CD4-positive, alpha-beta T cell treated with Interferon gamma for 1 hour (primary cell): ENCODE measurements around the gene NUDT2.

Experiments used
- DNase-seq: peaks from one replicate; pipeline ENCODE4 v3.0.0-alpha.2; 2020

NUDT2 gene

DNA sequence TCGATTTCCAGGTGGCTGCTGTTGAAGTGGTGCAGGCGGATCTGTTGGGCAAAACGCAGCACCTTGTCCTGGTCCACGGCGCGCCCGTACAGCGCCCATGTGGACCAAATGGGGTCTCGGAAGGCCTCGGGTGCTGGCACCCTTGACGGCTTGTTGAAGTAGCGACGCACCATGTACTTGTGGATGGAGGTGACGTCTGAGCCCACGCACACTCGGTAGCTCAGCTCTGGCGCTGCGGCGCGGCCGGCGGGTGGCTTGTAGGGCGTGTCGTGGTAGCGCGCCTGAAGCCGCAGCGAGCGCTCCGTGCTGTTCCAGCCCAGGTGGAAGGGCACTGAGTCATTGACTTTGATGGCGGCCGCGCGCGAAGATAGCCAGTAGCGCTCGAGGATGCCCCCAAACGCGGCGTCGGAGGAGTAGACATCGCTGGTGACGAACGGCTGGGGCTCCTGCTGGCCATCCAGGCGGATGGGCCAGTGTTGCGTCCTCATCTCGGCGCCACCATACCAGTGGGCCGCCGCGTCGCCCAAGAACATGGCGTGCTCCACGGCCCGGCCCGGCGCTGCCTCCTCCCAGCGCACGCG, 42.6 kb downstream of the NUDT2 start:
- DNase-seq = no peak

DNA sequence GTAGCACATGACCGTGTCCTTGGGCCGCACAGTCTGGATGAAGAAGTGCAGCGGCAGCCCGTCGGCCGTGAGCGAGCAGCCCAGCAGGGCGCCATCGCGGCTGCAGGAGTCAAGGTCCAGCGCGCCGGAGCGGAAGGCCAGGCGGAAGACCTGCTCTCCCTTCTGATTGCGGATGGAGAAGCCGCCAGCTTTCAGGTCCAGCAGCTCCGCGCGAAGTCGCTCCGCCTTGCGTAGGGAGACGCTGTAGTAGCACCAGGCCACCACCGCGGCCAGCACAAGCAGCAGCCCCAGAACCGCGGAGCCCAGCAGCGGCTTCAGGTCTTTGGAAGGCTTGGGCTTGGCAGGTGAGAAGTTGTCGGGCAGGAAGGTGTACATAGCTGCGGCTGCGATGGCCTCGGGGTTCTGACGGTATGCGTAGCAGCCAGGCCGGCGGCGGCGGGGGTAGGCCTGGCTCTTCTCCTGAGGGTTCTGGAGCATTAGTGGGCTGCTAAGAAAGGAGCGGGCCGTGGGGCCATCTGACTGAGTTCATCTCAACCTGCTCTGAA, 43.2 kb downstream of the NUDT2 start:
- DNase-seq = no peak

DNA sequence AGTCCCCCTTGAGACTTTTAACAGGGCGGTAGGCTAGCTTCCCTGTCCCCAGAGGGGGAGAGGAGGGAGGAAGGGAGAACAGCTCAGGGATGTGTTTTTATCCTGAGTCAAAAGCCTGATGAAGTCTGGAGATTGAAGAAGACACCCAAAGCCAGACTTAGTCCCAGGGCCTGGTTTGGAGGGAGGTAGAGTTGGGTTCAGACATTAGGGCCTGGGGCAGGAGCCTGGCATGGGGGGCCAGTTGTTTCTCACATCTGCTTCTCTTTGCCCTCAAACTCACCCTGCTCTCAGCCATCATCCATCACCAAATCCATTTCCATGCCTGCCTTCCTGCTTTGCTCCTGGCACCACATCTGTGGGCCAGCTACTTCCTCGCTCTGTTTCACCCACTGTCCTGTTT, 44.4 kb downstream of the NUDT2 start:
- no peak for DNase-seq

DNA sequence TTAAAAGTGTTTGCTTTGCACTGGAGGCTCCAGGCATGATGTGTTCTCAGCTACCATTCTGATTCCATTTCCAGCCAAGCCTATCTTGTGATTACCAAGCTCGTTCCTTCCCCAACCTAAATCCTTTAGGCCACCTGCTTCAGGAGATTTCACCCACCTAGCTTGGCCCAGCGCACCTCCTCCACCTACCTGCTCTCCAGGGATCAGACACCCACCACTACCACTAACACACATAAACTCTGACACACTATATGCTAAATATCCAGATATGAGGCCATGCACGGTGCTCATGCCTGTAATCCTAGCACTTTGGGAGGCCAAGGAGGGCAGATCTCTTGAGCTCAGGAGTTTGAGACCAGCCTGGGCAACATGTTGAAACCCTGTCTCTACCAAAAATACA, 45.0 kb downstream of the NUDT2 start:
- no peak for DNase-seq

DNA sequence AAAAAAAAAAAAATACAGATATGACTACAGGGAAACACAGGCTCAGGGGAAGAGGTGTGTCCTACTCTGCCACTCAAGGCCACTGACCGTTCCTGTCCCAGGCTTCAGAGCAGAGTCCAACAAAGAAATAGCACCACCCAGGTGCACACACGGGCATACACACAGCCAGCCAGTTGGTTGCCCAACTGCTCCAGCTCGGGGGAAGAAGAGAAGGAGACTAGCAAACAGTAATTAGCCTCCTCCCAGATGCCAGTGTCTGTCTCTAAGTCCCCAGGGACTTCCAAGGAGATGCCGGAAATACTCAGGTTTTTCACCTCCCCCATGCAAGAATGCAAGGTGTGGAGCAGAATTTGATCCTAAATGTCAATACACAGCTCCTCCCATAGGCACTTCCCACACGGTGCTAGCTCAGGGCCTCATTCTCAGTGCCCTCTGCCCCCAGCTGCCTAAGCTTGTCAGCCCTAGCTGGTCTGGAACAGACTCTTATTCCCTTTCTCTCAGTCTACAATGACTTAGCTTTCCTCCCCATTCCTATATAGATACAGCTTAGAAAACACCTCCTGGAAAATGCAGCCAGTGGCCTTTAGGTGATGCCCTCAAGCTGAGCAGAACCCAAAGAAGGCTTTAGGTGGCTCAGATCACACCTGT, 45.7 kb downstream of the NUDT2 start:
- no peak for DNase-seq

DNA sequence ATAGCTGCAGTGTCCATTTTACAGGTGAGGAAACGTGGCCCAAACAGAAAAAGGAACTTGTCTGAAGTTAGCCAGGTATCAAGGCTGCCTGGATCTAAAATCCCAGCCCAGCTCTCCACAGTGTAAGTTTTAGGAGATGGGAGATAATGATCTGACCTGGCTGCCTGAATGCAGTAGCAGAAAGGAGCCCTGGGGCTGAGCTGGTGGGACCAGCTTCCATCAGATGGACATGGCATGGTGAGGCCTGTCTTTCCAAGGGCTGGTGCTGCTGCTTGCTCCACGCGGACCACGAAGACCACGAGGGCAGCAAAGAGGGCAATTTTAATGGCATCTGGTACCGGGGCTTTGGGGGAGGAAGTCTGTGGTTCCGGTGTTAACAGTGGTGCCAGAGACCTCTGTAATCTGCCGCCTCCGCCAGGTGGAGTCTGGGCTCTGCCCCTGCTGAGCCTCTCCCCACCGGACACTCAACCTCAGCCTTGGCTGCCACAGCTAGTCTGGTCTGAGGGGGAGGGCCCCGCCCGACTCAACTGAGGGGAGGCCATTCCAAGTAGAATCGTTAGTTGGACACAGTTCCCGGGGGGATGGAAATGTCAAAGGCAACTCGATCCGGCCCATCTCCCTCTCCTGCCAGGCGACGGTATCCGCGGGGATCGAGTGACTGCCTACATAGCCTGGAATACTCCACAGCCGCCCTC, 46.7 kb downstream of the NUDT2 start:
- peak; percentile 61 for DNase-seq

DNA sequence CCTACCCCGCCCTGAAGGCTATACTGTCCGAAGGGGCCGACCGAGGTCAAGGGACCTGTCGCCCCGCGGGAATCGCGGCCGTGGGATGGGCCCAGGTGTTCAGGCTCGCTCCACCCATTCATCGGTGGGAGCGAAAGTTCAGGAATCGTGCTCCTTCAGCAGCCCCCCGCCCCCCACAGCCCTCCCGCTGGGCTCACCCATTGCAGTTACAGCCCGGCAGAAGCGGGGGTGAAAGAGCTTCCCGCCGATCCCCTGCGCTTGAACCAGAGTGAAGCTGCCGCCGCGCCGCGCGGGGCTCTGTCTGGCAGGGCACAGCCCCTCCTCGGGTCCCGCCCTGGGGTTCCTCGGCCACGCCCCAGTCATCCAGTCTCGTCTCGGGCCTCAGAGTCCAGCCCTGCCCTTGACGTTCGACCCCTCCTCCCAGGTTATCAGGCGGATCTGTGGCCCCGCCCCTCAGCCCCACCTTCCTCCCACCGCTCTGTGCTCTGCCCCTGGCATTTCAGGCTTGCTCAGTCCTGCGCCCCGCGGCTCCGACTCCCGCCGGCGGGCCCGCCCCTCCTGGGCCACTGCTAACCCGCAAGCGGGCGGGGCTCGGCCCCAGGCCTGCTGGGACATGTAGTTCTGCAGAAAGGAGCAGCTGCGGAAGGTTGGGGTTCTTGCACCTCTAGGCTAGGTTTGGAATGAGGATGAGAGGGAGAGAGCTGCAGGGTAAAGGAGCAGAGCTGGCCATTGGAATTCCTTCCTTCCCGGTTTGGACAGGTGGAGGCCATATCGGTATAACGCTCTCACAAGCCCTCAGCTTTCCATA, 47.4 kb downstream of the NUDT2 start, which contains the start of gene MYORG:
TSS of gene MYORG (minus strand) at position 303 of the 808 bp plus-strand sequence. CDS start 3,955 bp downstream, outside the sequence.
- peak; percentile 98 for DNase-seq

DNA sequence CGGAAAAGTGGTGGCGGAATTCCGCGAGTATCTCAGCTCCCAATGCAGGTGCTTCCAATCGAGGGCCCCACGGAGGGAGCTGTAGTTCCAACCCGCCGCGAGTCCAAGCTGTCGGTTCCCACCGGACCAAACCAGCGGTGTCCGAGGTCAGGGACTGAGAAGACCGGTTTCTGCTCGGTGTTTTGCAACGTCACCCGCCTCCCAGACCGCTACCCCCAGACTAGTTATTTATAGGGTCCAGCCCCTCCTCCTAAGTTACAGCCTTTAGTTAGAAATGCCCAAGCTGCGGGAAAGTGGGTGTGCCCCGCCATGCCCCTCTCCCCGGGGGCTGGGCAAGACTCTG, 48.0 kb downstream of the NUDT2 start:
- DNase-seq = no peak

DNA sequence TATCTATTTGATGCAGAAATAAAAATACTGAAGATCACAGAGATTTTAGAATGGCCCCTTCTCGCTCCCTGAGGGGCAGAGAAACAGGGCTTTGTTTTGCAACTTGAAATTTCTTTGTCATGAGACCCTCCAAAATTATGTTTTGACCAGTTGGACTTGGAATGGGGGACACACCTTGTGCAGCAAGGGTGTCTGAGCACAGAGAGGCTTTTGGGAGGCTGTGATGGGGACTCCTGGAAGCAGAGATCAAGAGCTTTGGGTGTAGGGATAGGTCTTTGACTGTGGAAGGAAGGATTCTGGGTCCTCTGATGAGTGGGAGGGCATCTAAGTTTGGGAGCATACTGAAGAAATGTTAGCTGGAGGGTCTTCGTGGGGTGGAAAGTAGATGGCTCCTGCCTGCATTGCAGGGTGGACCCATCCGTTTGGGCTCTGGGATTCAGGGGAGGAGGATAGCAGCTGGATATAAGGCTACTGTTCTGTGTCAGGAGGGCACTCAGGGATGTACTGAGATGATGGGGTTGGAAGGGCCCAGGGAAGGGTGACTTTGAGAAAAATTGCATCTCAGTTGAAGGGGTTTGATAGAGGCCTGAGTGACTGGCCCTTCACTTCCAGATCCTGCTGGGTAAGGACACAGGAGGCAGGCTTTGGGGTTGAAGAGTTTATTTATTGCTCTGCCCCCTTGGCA, 49.1 kb downstream of the NUDT2 start:
- no peak for DNase-seq

DNA sequence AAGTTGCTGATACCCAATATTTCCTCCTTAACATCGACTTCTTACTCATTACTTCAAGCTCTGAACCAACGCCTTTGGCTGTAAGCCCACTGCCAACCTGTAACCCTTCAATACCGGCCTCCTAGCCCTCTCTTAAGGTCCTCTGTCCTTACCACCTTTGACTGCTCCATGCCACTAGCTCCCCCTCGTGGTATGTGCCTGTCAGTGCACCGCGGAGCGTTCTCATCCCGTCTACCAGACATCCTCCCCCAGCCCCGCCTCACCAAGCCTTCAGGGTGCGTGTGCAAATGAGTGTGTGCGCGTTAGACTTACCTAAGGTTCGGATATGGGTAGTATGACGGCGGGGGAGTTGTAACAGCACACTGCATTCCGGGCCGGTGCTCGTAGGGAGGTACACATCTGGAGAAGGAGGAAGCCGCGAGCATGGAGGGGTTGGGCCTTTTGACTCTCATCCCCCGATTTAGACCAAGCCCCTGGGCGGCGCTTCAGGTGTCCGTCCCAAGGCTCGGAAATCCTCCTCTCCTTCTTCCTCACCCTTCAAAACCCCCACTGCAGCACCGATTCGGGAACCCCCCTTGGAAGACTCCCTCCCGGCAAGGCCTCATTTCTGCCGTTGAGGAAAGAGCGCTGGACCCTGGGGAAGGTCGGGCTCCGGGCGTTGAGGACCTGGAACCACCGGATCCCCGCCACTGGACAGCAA, 50.1 kb downstream of the NUDT2 start:
- DNase-seq = peak; percentile 88

DNA sequence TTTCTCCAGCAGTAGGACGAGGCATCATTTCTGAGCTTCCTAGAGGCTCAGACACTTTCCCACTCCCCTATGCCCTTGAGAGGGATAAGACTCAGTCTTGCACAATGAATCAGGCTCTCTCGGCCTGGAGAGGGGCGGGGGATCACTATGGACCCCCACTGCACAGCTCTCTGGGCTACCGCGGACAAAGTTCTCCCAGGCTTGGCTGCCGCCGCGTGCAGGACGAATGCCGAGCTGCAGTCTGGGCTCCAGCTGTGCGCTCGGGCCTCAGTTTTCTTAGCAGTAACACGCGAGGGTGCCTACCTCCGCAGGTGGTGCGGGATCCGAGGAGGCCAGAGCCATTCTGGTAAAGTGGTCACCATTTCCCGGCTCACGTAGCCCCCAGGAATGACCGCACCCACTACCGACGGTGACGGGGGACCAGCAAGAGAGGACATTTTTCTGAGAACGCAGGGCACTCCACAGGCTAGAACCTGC, 50.7 kb downstream of the NUDT2 start:
- no peak for DNase-seq

DNA sequence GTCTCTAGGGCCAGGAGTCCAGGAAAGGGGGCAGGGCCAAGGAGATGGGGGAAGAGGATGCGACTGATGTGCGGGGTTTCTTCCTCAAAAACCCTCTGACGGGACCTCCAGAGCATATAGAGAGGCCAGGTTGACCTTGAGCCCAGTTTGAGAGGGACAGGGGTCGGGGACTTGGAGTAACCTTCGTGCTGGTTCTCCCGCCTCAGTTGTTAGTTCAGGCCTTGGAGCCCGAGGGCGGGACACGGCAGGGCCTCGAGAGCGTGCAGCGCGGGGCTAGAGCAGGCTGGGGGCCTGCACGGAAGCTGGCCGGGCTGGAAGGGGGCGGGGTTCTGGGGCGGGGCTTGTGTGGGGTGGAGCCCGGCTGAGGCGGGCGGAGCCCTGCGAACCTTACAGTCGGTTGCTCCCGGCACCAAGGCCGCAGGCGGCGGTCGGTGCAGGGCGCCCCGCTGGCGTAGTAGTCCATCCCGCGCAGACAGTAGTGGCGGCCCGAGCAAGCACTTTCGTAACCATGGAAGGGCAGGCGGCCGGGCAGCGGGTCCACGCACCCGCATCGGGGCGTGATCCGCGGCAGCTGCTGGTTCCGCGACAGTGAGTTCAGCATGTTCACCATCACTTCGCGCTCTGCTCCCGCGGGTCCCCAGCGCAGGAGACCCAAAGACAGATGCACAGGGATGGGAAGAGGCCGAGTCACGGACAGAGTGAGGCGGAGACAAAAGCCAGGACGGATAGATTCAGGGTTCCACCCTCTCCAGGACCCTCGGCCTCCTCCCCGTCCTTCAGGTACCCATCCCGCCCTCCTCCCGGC, 51.3 kb downstream of the NUDT2 start:
- peak; percentile 78 for DNase-seq

DNA sequence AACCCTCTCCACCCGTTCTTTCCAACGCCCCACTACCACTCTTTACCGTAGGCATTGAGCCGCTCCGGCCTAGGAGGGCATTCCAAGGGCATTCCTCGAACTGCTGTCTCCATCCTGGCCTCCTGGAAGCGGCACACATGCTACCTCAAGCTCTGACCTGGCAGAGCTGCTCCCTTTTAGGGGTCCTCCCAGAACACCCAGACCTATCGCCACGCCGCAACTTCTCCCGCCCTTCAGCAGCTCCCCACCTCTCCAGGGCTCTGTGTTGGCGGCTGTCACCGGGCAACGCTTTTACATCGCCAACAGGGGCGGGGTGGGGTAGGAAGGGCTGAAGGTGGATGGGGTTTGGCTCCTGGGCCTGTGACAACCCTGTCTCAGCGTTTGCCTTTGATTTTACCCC, 52.0 kb downstream of the NUDT2 start:
- peak; percentile 19 for DNase-seq

DNA sequence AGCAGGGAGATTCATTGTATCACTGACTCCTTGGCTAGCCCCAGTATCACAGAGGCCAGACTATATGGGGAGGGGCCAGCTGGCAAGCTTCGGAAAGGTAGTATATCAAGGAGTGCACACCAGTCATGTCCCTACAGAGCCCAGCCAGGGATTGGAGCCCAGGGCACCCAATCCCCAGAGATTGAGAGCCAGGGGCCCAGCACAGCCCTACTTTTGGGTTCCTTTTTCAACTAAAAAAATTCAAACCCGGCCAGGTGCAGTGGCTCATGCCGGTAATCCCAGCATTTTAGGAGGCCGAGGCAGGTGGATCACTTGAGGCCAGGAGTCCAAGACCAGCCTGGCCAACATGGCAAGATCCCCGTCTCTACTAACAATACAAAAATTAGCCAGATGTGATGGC, 52.7 kb downstream of the NUDT2 start:
- DNase-seq = no peak

DNA sequence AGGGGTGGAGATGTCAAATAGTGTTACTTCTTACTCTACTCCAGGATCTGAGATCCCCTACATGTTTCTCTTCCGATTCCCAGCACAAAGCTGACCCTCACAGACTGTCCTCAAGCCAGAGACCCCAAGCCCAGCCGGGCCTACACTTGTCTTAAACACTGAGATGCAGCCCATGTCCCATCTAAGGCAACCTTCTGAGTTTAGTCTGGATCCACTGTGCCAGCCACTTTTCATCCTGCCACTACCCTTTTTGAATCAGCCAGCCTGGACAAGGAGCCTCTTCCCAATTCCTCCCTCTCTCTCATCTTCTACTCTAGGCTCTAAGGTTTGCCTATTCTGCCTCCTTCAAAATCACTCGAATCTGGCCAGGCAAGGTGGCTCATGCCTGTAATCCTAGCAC, 53.5 kb downstream of the NUDT2 start:
- DNase-seq = no peak

DNA sequence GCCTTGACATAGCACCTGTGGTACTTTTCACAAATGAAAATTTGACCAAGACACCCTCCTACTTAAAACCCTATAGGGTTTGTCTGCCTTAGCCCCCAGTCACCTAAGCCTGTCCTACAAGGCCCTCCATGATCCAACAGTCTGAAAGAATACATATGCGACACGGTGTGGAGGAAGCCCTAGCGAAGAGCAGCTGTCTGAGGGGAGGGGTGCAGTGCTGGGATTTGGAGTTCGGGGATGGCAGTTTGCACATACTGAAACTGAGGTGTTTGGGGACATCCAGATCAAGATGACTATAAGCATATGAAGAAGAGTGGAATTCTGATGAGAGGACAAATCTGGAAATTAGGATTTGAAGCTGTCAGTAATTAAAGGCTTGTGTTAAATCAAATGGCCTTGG, 54.5 kb downstream of the NUDT2 start:
- DNase-seq = no peak

DNA sequence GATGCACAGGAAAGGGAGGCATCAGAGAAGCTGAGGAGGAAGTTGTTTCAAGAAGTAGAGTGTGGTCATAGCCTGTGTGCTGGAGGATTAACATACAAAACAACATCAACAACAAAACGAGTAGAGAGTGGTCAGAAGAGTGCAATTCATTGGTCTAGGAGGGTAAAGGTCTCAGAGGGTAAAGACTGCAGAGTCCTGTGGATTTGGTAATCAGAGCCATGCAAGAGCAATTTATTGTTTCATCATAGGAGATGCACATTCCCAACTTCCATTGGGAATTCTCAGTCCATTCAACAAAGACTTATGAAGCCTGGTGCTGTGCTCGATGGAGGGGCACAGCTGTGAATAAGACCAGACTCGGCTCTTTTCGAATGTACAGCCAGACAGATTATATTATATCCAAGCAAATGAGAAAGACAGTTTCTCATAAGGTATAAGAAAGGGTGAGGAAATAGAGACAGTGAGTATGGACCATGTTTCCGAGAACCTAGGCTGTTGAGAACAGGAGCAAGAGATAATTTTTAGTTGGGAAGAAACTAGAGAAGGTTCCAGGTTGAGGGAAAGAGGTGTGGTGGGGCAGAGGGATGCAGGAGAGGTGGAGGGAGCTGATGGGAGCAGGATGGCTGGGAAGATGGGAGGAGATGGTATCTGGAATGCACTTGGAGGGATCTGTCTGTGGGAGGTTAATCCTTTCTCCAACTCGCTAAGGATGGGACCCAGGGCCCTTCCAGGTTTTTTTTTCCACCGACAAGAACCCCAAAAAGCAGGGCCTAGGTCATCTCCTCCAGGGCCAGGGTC, 55.2 kb downstream of the NUDT2 start:
- no peak for DNase-seq

DNA sequence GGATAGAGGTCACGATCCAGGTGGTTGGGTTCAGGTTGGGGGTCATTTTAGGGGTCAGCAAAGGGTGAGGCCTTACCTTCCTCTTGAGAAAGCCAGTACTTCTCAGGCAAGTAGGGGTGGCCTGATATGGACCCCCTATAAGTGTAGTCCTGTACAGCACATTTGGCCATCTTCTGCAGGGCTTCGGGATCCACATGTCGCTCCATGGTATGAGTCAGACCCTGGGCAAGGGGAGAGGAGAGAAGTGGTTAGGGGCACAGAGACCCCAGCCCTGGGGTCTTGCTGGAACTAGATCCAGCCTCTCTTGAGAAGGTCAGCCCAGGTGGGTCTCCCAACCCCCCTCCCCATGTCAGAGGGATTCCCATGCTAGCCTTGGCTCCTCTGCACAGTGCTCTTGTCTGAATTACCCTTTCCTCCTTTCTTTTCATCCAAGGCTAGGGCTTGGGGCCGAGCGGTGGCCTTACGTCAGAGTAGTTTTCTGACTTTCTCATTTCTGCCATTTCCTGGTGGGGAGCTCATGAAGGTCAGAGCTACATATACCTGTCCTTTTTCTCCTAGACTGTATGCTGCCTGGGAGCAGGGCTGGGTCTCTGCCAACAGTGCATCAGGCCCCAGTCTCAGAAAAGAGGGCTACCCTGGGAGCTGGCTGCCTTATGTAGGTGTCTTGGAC, 56.3 kb downstream of the NUDT2 start:
- DNase-seq = no peak

DNA sequence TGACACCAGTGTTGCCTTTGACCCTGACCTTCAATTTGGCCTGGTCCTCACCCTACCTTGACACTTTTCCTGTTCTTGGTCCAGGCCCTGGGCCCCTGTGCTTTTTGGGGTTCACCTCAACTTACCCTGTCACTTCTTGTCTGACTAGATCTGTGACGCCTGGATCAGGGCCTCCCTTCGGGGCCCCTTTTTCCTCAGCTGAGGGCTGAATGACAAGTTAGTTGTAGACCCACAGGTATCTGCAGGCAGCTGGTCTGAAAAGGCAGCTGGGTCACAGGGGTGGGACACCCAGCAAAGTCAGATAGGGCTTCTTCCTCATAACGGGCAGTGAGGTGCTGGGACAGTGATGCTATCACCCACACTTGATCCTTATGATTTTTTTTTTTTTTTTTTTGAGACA, 57.3 kb downstream of the NUDT2 start:
- DNase-seq = no peak

DNA sequence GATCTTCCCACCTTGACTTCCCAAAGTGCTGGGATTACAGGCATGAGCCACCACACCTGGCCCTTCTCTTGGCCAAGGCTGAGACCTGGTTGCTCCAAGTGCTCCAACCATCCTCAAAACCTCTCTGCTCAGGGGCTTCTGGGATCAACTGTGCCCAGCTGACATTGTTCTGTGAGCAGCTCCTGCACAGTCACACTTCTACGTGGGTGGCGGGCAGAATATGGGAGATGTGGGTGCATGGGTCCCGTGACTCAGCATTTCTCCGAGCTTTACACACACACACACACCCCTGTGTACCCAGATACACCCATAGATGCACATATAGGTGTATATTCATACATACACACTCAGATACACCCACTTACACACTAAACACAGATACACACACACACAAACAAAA, 57.9 kb downstream of the NUDT2 start:
- no peak for DNase-seq
